ENCODE measurements around the gene APOBEC3F. TPM values are rescaled to one million over a fixed set of nuclear protein-coding genes. Genes with fewer than 3 reads are reported as not detected.
"Not testable (repeated sequence)": the region's sequence is repeated elsewhere in the genome, so short reads cannot be mapped to it uniquely, and the experiment has no call there.

Gene APOBEC3F
- total and polyA plus RNA-seq, 12 donors = 1.3 to 11.6 (median 5.1) TPM

DNA sequence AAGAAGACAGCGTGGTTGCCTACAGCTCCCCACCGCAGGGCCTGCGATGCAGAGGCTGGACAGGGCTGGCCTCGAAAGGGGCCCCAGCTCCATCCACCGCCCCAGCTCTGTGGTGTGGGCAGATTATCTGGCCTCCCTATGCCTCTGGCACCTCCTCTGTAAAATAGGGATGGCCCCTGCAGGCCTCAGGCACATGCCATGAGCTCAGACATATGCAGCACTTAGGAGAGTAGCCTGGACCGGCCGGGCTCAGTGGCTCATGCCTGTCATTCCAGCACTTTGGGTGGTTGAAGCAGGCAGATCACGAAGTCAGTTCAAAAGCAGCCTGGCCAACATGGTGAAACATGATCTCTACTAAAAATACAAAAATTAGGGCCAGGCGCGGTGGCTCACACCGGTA lies 12.4 kb upstream of the APOBEC3F start:
- intact Hi-C loops (cut with DNase I) = no loop called here
- Histone ChIP-seq H3K27me3 (no peaks in the 10 kb centered on the region), H3K4me1 (no peaks in the 10 kb centered on the region), H3K27ac (no peak overlapping the region), H3K36me3 (peaks cover 0 to 20% (median 0%) of the 10 kb centered on the region in 9 donors), H3K9me3 (no peaks in the 10 kb centered on the region), H3K4me3 (no peak overlapping the region)
- TF ChIP-seq, protein P1, sequence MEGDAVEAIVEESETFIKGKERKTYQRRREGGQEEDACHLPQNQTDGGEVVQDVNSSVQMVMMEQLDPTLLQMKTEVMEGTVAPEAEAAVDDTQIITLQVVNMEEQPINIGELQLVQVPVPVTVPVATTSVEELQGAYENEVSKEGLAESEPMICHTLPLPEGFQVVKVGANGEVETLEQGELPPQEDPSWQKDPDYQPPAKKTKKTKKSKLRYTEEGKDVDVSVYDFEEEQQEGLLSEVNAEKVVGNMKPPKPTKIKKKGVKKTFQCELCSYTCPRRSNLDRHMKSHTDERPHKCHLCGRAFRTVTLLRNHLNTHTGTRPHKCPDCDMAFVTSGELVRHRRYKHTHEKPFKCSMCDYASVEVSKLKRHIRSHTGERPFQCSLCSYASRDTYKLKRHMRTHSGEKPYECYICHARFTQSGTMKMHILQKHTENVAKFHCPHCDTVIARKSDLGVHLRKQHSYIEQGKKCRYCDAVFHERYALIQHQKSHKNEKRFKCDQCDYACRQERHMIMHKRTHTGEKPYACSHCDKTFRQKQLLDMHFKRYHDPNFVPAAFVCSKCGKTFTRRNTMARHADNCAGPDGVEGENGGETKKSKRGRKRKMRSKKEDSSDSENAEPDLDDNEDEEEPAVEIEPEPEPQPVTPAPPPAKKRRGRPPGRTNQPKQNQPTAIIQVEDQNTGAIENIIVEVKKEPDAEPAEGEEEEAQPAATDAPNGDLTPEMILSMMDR (IDR thresholded peaks at IDR 0.05) = no peak
- WGBS, 2 donors = 94 to 95% methylated on average over 11 of the region's 11 CpGs
- no peak for ATAC-seq
- DNase-seq = no peak

DNA sequence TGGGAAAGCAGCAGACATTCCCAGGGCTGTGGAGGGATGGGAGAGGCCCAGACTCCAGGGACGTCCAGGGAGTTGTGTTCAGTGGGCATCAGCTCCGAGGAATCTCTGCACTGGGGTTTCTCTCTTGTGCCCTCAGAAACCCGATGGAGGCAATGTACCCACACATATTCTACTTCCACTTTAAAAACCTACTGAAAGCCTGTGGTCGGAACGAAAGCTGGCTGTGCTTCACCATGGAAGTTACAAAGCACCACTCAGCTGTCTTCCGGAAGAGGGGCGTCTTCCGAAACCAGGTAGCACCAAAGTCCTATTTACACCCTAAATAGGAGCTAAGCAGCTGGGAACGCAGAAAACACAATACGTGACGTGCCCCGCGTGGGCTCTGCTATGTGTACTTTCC lies 11.4 kb upstream of the APOBEC3F start:
- ATAC-seq (no peak), DNase-seq (no peak)
- 93 to 95% methylated on average over 13 of the region's 13 CpGs for WGBS, 2 donors
- no peak overlapping the region for H3K4me3 ChIP-seq
- H3K27ac ChIP-seq = no peak overlapping the region
- intact Hi-C loops (cut with DNase I) = no loop called here
- TF ChIP-seq, protein P1 (IDR thresholded peaks at IDR 0.05) = no peak
- peaks cover 0 to 11% (median 0%) of the 10 kb centered on the region in 9 donors for H3K36me3 ChIP-seq
- H3K4me1 ChIP-seq = no peaks in the 10 kb centered on the region
- no peaks in the 10 kb centered on the region for H3K9me3 ChIP-seq
- no peaks in the 10 kb centered on the region for H3K27me3 ChIP-seq

DNA sequence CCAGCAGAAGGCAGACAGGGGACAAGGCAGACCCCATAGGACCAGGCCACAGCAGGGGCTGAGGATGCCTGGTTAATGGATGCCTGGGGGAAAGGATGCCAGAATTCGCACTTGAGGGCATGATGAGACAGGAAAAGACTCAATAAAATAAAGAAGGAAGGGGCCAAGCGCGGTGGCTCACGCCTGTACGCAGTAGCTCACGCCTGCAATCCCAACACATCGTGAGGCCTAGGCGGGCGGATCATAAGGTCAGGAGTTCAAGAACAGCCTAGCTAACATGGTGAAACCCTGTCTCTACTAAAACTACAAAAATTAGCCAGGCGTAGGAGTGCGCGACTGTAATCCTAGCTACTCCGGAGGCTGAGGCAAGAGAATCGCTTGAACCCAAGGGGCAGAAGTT lies 10.0 kb upstream of the APOBEC3F start:
- ATAC-seq = no peak
- Histone ChIP-seq H3K36me3 (no peaks in the 10 kb centered on the region), H3K4me1 (no peaks in the 10 kb centered on the region), H3K27ac (no peak overlapping the region), H3K27me3 (no peaks in the 10 kb centered on the region), H3K9me3 (no peaks in the 10 kb centered on the region), H3K4me3 (no peak overlapping the region)
- DNase-seq = no peak
- WGBS, 2 donors = 95% methylated on average over 14 of the region's 14 CpGs
- TF ChIP-seq, protein P1 (IDR thresholded peaks at IDR 0.05) = no peak
- intact Hi-C loops (cut with DNase I) = no loop called here

DNA sequence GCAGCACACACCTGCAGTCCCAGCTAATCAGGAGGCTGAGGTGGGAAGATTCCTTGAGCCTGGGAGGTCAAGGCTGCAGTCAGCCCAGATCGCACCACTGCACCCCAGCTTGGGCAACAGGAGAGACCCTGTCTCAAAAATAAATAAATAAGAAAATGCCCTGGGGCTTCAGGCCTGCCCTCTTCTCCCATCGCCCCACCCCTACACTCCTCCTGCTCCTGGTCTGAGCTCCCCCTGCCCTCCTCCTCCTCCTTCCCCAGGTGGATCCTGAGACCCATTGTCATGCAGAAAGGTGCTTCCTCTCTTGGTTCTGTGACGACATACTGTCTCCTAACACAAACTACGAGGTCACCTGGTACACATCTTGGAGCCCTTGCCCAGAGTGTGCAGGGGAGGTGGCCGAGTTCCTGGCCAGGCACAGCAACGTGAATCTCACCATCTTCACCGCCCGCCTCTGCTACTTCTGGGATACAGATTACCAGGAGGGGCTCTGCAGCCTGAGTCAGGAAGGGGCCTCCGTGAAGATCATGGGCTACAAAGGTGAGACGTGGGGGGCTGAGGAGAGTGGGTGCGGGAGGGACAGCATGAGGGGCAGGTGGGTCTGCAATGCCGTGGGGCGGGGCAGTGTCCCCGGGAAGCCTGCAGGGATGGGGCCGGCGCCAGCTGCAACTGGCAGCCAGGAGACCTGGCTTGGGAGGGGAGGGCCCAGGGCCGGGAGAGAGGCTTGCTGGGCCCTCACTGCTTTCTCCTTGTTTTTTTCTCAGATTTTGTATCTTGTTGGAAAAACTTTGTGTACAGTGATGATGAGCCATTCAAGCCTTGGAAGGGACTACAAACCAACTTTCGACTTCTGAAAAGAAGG lies 9.0 kb upstream of the APOBEC3F start:
- ATAC-seq, H3K36me3 ChIP-seq: not testable (repeated sequence)
- WGBS, 2 donors = 66 to 69% methylated on average over 16 of the region's 18 CpGs

DNA sequence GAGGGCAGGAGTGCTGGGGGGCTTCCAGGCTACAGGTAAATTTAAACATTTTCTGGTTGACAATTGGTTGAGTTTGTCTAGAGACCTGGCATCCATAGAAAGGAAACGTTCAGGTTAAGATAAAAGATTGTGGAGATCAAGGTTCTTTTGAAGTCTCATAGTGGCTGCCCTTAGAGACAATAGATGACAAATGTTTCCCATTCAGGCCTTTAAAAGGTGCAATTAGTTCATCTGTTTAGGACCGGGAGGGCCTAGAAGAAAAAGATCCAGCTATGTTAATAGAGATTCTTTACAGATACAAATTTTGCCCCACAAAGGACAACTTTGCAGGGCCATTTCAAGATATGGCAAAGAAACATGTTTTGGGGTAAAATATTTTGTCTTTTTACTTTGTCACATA lies 3.6 kb upstream of the APOBEC3F start:
- WGBS, 2 donors = 52 to 53% methylated on average over 2 of the region's 2 CpGs
- H3K27ac ChIP-seq; intact Hi-C loops (cut with DNase I); DNase-seq; H3K4me3 ChIP-seq; ATAC-seq; H3K27me3 ChIP-seq; H3K36me3 ChIP-seq; H3K9me3 ChIP-seq: not testable (repeated sequence)
- peaks cover 4 to 19% (median 11%) of the 10 kb centered on the region in 9 donors for H3K4me1 ChIP-seq

More for the DNA sequence above, 9.0 kb upstream of the APOBEC3F start:
- H3K27me3 ChIP-seq; H3K9me3 ChIP-seq; H3K4me3 ChIP-seq; H3K27ac ChIP-seq; H3K4me1 ChIP-seq; intact Hi-C loops (cut with DNase I); DNase-seq: not testable (repeated sequence)

Data from heart right ventricle (tissue), 16 donors.